A673 (cell line): Measurements from ENCODE around the gene CLSTN1. TPM values are rescaled to one million over a fixed set of nuclear protein-coding genes. Genes with fewer than 3 reads are reported as not detected.

Source experiments
- BruUV-seq: library from RNA; stranded (reverse); fragments of 400-500 nt; replicated peaks from 2 replicates; lab custom pipeline; 2021; lab: Mats Ljungman, UMichigan
- CTCF ChIA-PET: fragments of 300-600 bp; sonication (Branson Sonifier 250); formaldehyde crosslinking; loops from one replicate; lab custom pipeline; 2022; ENCODE audit warnings: antibody characterized with exemption; lab: Charles Lee
- POLR2A ChIA-PET: fragments of 300-600 bp; sonication (Branson Sonifier 250); formaldehyde crosslinking; loops from one replicate; lab custom pipeline; 2022; ENCODE audit warnings: antibody characterized with exemption; ENCODE audit not compliant: low non-redundant PET; lab: Charles Lee
- DNase-seq: peaks from one replicate; pipeline ENCODE4 v3.0.0-alpha.2; 2015; ENCODE audit warnings: low spot score
- H3K27ac ChIP-seq: fragments of 200-600 bp; sonication (generic); 2 replicates; pipeline ENCODE4 v1.5.1; 2016; ENCODE audit warnings: mixed run types, low read depth, mild to moderate bottlenecking, mixed read lengths, antibody characterized with exemption, low read length; ENCODE audit not compliant: poor library complexity, severe bottlenecking
- H3K27me3 ChIP-seq: fragments of 200-600 bp; sonication (generic); replicated peaks from 2 replicates; pipeline ENCODE4 v1.6.1; 2017; ENCODE audit warnings: mixed run types, low read depth, mild to moderate bottlenecking, mixed read lengths, antibody characterized with exemption, low read length; ENCODE audit not compliant: insufficient read depth, poor library complexity
- H3K36me3 ChIP-seq: fragments of 200-600 bp; sonication (generic); 2 replicates; pipeline ENCODE4 v1.6.1; 2016; ENCODE audit warnings: mixed run types, mild to moderate bottlenecking, mixed read lengths, antibody characterized with exemption, low read length; ENCODE audit not compliant: insufficient read depth, poor library complexity, severe bottlenecking
- H3K4me1 ChIP-seq: fragments of 200-600 bp; sonication (generic); 2 replicates; pipeline ENCODE4 v1.6.1; 2017; ENCODE audit warnings: mixed run types, mild to moderate bottlenecking, mixed read lengths, antibody characterized with exemption, low read length; ENCODE audit not compliant: insufficient read depth, poor library complexity, severe bottlenecking
- H3K4me3 ChIP-seq: fragments of 200-600 bp; sonication (generic); 2 replicates; pipeline ENCODE4 v1.5.1; 2016; ENCODE audit warnings: low read depth, mixed run types, mild to moderate bottlenecking, mixed read lengths, low read length; ENCODE audit not compliant: poor library complexity, severe bottlenecking
- H3K9me3 ChIP-seq: fragments of 200-600 bp; sonication (generic); 2 replicates; pipeline ENCODE4 v1.6.1; 2016; ENCODE audit warnings: mixed run types, low read depth, mild to moderate bottlenecking, mixed read lengths, antibody characterized with exemption, low read length; ENCODE audit not compliant: poor library complexity, severe bottlenecking
- EZH2 ChIP-seq: fragments of 200-600 bp; sonication (generic); IDR thresholded peaks from 2 replicates; pipeline ENCODE4 v1.6.1; 2017; ENCODE audit warnings: borderline replicate concordance, low read depth, mild to moderate bottlenecking, mixed read lengths, antibody characterized with exemption, low read length; ENCODE audit not compliant: poor library complexity, severe bottlenecking
- intact Hi-C: fragments of 100-400 bp; cut with micrococcal nuclease; formaldehyde crosslinking; loops from one replicate; pipeline ENCODE4 v1.10.0; 2022; ENCODE audit not compliant: unreplicated experiment
- total RNA-seq: library from RNA; stranded (reverse); gene quantifications from 2 replicates; pipeline ENCODE4 v1.2.3, GENCODE V29; 2021
- TF ChIP-seq, protein P1 (sequence below): fragments of 300-800, 200-600 bp; sonication (generic); conservative IDR thresholded peaks from 2 replicates; pipeline ENCODE4 v1.5.1; 2017; ENCODE audit warnings: low read depth, mild to moderate bottlenecking, antibody characterized with exemption, low read length, moderate library complexity, mixed read lengths

CLSTN1 gene
- total RNA-seq, 1 experiment from 2014 or later = 77.4 TPM

DNA sequence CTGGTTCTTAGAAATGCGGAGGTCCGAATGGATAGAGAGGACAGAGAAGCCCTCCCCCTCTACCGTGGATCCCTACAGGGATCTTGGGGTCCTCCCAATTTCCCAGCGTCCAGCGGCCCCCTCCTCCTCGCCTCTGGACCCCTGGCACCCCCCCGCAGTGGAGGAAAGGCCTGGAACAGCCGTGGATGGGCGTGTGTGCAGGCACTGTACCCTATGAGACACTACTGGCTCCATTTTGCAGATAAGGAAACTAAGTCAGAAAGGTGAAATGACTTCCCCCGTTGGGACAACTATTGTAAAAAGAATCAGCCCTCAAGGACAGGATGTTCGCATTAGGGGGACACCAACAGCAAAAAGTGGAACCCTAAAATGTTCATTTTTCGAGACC, 931 bp upstream of the CLSTN1 start:
- H3K9me3 ChIP-seq = no peaks in the 10 kb centered on the region
- H3K27me3 ChIP-seq = no peaks in the 10 kb centered on the region
- no peaks in the 10 kb centered on the region for H3K36me3 ChIP-seq
- peaks cover 32% of the 10 kb centered on the region for H3K4me1 ChIP-seq
- TF ChIP-seq EZH2 = no peak
- TF ChIP-seq, protein P1, sequence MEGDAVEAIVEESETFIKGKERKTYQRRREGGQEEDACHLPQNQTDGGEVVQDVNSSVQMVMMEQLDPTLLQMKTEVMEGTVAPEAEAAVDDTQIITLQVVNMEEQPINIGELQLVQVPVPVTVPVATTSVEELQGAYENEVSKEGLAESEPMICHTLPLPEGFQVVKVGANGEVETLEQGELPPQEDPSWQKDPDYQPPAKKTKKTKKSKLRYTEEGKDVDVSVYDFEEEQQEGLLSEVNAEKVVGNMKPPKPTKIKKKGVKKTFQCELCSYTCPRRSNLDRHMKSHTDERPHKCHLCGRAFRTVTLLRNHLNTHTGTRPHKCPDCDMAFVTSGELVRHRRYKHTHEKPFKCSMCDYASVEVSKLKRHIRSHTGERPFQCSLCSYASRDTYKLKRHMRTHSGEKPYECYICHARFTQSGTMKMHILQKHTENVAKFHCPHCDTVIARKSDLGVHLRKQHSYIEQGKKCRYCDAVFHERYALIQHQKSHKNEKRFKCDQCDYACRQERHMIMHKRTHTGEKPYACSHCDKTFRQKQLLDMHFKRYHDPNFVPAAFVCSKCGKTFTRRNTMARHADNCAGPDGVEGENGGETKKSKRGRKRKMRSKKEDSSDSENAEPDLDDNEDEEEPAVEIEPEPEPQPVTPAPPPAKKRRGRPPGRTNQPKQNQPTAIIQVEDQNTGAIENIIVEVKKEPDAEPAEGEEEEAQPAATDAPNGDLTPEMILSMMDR = no peak
- intact Hi-C loops = no loop called here
- no peak overlapping the region for H3K27ac ChIP-seq
- H3K4me3 ChIP-seq = peak overlapping the region; percentile 94
- ChIA-PET CTCF (no interaction called here), POLR2A (no interaction called here)
- no TSS peak for BruUV-seq
- no peak for DNase-seq

DNA sequence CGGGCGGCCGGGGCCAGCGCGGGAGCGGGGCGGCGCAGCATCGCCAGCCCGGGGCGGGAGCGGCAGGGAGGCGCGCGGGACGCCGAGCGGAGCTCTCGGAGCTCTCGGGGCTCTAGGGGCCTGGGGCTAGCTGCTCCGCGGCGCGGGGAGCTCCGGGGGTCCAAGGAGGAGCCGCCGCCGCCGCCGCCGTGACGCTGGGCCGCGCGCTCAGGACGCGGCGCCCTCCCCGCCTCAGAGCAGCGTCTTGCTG, 147 bp downstream of the CLSTN1 start:
- Histone ChIP-seq H3K4me3 (peak overlapping the region; percentile 94), H3K9me3 (no peaks in the 10 kb centered on the region), H3K4me1 (peaks cover 32% of the 10 kb centered on the region), H3K27me3 (no peaks in the 10 kb centered on the region), H3K36me3 (no peaks in the 10 kb centered on the region), H3K27ac (peak overlapping the region; percentile 60)
- intact Hi-C loops = no loop called here
- DNase-seq = no peak
- CTCF ChIA-PET = no interaction called here
- POLR2A ChIA-PET = no interaction called here
- no TSS peak for BruUV-seq
- TF ChIP-seq, protein P1 = no peak
- no peak for TF ChIP-seq EZH2

DNA sequence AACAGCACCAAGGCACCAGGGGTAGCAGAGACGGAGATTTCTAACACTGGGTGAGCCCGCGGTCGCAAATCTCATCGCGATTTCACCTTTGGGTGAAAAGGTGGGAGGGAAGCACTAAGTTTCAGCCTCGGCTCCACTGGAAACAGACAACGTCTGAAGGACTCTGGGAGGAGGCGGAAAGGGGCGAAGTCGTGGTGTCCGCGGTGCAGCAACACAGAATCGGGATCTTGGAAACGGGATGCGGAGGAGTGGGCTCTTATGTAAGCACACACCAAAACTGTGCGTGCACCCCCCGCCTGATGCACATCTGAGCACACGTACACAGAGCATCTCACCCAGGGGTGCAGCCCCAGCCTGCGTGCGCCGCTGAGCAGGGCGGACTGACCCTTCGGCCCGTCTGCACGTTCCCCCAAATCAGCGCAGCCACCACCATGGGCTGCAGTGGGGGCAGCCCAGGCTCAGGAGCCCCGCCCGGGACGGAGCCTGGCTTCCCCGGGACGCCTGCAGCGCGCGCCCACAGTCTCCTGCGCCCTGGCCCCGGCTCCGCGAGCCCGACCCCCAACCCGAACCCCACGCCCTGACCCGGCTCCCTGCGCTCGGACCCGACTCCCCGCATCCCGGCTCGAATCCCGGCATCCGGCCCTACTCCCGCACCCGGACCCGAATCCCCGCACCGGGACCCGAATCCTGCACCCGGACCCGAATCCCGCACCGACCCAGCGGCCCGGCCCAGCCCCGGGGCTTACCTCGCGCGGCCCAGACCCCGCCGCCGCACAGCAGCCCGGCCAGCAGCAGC, 670 bp downstream of the CLSTN1 start:
- H3K4me1 ChIP-seq = peaks cover 32% of the 10 kb centered on the region
- H3K36me3 ChIP-seq = no peaks in the 10 kb centered on the region
- H3K4me3 ChIP-seq = peak overlapping the region; percentile 94
- TF ChIP-seq, protein P1 = no peak
- intact Hi-C loops = no loop called here
- ChIA-PET POLR2A (no interaction called here), CTCF (no interaction called here)
- H3K27ac ChIP-seq = peak overlapping the region; percentile 60
- no TSS peak for BruUV-seq
- H3K9me3 ChIP-seq = no peaks in the 10 kb centered on the region
- peak; percentile 37 for DNase-seq
- H3K27me3 ChIP-seq = no peaks in the 10 kb centered on the region
